GM21723 (cell line): ENCODE results near the gene ICAM1.
"Not testable (repeated sequence)": the region's sequence is repeated elsewhere in the genome, so short reads cannot be mapped to it uniquely, and the experiment has no call there.

Experiments used
- ATAC-seq: cut with Tn5 transposase; IDR thresholded peaks from one replicate; pipeline ENCODE4 v1.9.1; 2021; ENCODE audit warnings: mild to moderate bottlenecking, moderate library complexity; ENCODE audit not compliant: unreplicated experiment

ICAM1 gene

DNA sequence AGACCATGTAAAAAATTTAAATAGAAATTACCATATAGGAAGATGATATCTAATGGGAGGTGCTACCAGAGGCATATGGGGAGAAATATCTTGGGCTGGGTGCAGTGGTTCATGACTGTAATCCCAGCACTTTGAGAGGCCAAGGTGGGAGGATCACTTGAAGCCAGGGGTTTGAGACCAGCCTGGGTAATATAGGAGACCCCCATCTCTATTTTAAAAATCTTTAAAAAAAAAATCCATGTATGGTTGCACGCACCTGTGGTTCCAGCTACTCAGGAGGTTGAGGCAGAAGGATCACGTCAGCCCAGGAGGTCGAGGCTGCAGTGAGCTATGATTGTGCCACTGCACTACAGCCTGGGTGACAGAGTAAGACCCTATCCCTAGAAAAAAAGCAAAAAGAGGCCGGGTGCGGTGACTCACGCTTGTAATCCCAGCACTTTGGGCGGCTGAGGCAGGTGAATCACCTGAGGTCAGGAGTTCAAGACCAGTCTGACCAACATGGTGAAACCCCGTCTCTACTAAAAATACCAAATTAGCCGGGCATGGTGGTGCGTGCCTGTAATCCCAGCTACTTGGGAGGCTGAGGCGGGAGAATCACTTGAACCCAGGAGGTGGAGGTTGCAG lies 29.0 kb upstream of the ICAM1 start:
- not testable (repeated sequence) for ATAC-seq

GRCh38 chr19:10243606-10244005 lies 27.3 kb upstream of the ICAM1 start:
- ATAC-seq = no peak

DNA sequence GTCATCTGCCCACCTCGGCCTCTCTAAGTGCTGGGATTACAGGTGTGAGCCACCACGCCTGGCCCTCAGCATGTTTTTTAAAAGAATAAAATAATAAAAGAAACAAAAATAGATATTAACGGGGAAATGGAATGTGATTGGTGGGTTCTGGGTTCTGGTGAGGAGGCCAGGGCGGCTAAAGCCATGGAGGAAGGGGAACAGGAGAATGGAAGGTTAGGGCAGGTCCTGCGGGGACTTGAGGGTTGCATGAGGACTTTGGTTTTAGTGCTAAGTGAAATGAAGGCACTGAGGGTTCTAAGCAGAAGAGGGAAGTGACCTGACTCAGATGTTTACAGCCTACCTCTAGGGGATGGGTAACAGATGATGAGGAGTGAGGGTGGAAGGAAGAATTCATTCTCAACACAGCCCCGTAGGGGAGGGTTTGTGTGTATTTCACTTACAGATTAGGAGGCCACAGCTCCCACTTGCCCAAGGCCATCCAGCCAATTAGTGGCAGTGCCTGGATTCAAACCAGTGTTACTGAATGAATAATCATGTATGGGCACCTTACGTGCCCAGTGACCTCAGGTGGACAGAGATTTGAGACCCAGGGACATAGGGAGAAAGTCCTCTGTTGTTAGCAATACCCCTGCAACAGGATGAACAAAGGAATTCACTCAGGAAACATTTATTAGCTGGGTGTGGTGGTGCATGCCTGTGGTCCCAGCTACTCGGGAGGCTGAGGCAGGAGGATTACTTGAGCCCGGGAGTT lies 25.6 kb upstream of the ICAM1 start:
- no peak for ATAC-seq

- no peak for ATAC-seq
These were observed 24.4 kb upstream of the ICAM1 start for GRCh38 chr19:10246511-10246910.

DNA sequence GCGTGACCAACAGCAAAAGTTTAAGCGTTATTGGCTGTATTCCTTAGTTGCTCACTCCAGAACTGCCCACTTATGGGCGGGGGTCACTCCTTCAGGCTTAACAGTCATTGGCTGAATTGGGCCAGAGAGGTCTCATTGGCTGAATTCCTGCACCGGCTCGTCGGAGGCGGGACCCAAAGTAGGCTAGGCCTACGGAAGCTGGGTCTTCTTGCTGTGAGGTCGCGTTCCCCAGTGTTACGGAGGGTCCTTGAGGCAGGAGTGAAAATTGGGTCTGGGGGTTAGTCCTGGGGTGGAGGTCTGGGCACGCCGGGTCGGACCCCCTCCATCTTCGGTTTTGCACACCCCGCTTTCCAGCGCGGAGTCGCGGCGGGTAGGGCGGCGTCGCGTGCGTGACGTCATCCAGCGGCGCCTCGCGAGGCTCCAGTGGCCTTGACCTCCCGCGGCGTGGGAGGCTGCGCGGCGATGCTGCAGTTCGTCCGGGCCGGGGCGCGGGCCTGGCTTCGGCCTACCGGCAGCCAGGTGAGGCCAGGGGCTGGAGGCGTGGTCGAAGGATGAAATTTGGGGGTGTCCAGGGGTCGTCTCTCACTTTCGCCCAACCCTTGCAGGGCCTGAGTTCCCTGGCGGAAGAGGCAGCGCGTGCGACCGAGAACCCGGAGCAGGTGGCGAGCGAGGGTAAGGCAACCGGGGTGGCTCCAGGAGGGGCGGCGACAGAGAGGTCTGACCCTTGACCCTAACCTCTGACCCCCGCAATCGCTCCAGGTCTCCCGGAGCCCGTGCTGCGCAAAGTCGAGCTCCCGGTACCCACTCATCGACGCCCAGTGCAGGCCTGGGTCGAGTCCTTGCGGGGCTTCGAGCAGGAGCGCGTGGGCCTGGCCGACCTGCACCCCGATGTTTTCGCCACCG lies 18.9 kb upstream of the ICAM1 start, which contains the start of gene MRPL4:
TSS of gene MRPL4 (plus strand) at position 423 of the 903 bp plus-strand sequence. CDS start at position 463, 40 bp downstream.
- ATAC-seq = peak; percentile 76

DNA sequence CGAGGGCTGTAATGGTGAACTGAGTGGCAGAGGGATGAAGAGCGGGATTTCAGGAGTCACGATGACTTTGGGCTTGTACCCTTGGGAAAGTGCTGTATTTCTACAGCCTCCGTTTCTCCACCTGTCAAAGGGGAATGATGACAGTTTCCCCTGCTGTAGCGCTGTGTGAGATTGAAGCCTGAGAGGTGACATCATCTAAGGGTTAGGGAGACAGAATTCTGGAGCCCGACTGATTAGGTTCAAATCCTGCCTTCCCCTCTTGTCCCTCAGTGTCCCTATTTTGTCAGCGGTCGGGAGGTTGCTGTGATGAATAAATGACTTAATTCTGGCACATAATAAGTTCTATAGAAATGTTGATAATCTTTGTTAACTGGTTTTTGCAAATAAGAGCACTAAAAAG lies 18.2 kb upstream of the ICAM1 start:
- ATAC-seq = no peak

DNA sequence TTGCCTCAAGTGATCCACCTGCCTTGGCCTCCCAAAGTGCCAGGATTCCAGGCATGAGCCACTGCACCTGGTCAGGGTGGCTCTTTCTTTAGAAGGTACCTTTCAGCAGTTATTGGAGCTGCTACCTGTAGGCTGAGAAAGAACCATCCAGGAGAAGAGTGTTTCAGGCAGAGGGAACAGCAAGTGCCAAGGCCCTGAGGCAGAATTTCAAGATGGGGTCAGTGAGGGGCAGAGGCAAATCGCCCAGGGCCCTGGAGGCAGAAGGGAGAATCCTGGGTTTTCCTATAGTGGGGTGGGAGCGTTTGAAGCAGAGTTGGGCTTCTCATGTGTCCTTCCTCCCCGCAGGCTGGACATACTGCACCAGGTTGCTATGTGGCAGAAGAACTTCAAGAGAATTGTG lies 16.7 kb upstream of the ICAM1 start:
- no peak for ATAC-seq

- no peak for ATAC-seq
These were observed 15.6 kb upstream of the ICAM1 start for GRCh38 chr19:10255358-10255757.

GRCh38 chr19:10256551-10256950 lies 14.4 kb upstream of the ICAM1 start:
- no peak for ATAC-seq

DNA sequence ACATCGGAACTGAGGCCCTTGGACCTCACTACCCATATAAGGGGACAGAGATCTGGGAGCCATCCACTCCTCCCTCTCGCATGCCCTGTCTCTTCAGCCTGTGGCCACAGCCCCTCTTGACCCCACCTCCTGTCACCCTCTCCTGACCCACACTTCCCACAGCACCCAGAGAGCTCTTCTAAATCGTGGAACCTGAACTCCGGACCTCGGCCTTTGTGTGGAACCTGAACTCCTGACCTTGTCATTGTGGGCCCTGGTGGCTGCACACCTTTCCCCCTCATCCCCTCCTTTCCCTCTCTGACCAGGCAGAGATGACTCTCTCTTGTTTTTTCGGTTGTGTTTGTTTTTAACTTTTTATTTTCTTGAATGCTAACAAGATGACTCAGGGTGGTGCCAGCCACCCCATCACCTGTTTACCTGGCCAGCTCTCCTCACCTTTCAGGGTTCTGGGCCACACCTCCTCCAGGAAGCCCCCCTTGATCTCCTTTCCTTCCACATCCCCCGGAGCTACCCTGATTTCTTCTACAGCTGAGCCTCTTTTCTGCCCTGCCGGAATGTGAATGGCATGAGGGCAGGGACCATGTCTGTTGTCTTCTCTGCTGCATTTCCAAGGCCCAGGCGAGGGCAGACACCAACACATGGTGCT lies 13.8 kb upstream of the ICAM1 start:
- ATAC-seq = no peak

GRCh38 chr19:10258080-10258710 lies 12.7 kb upstream of the ICAM1 start:
- no peak for ATAC-seq

DNA sequence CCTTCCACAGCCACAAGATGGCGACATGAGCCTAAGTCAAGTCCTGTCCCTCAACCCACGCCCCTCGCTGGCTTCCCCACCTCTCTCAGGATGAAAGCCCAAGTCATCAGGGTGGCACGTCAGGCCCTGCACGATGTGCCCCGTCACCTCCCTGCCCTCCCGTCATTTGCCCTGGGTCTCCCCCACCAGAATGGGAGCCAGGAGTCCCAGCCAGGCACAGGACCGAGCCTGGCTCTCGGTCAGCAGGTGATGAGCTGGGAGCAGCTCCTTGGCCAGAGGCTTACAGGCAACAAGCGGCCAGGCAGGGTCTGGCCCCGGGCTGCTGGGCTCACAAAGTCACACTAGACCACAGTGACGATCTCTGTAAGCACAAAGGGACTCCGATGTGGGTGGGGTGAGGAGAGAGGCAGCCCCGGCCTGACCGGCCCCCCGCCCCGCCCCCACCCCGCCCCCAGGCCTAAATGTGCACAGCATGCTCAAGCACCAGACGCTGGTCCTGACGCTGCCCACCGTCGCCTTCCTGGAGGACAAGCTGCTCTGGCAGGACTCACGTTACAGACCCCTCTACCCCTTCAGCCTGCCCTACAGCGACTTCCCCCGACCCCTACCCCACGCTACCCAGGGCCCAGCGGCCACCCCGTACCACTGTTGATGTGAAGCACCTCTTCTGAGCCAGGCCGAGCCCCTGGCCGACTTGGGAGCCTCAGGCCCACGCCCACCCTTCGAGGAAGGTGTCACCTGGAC lies 11.6 kb upstream of the ICAM1 start:
- no peak for ATAC-seq

DNA sequence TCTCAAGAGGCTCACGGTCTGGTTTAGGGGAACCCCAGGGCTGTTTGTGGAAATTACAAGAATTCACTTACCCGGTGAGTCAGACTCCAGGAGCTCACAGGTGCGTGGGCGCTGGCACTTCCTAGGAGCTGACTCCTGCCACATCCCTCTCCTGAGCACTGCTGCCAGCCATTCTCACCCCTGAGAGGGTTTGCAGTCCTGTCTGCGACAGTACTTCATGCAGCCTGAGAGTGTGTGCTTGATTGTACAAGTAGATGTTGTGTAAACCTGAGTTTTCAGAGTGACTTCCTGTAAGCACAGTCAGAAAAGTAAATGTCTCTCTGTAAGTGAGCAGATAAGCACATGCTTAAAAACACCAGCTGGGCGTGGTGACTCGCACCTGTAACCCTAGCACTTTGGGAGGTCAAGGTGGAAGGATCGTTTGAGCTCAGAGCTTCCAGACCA lies 10.8 kb upstream of the ICAM1 start:
- no peak for ATAC-seq

- ATAC-seq = no peak
These were observed 8.1 kb upstream of the ICAM1 start for GRCh38 chr19:10262771-10263170.

DNA sequence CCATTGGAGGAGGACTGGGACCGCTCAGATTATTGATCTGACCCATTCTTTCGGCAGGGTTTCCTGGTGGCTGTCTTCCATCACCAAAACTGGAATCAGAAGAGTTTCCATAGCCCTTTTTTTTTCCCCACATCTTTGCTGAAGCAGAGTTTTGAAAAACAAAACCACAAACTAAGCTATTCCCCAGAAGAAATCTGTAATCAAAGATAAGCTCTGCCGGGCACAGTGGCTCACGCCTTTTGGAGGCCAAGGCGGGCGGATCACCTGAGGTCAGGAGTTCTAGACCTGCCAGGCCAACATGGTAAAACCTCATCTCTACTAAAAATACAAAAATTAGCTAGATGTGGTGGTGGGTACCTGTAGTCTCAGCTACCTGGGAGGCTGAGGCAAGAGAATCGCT lies 4.2 kb upstream of the ICAM1 start:
- ATAC-seq = no peak

- no peak for ATAC-seq
These were observed 2.8 kb upstream of the ICAM1 start for GRCh38 chr19:10268071-10268470.

DNA sequence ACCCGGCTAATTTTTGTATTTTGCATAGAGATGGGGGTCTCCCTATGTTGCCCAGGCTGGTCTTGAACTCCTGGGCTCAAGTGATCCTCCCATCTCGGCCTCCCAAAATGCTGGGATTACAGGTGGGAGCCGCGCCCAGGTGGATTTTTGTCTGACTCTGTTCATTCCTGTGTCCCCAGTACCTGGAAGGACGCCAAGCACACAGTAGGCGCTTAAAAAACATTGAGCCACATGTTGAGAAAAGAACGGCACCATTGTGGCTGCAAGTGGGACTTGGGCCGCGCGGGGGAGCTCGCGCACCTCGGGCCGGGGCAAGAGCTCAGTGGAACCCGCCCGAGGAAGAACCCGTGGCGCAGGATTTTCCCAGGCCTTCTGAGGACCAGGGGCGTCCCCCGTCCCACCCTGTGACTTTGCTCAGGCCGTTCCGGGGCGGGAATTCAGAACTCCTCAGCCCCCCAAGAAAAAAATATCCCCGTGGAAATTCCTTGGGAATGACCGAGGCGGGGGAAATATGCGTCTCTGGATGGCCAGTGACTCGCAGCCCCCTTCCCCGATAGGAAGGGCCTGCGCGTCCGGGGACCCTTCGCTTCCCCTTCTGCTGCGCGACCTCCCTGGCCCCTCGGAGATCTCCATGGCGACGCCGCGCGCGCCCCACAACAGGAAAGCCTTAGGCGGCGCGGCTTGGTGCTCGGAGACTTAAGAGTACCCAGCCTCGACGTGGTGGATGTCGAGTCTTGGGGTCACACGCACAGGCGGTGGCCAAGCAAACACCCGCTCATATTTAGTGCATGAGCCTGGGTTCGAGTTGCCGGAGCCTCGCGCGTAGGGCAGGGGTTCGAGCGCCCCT lies 1.4 kb upstream of the ICAM1 start:
- ATAC-seq = peak; percentile 39

DNA sequence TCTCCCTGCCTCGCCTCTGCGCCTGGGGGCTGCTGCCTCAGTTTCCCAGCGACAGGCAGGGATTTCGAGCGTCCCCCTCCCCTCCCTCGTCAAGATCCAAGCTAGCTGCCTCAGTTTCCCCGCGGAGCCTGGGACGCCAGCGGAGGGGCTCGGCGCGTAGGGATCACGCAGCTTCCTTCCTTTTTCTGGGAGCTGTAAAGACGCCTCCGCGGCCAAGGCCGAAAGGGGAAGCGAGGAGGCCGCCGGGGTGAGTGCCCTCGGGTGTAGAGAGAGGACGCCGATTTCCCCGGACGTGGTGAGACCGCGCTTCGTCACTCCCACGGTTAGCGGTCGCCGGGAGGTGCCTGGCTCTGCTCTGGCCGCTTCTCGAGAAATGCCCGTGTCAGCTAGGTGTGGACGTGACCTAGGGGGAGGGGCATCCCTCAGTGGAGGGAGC lies 722 bp upstream of the ICAM1 start:
- ATAC-seq = peak; percentile 44

DNA sequence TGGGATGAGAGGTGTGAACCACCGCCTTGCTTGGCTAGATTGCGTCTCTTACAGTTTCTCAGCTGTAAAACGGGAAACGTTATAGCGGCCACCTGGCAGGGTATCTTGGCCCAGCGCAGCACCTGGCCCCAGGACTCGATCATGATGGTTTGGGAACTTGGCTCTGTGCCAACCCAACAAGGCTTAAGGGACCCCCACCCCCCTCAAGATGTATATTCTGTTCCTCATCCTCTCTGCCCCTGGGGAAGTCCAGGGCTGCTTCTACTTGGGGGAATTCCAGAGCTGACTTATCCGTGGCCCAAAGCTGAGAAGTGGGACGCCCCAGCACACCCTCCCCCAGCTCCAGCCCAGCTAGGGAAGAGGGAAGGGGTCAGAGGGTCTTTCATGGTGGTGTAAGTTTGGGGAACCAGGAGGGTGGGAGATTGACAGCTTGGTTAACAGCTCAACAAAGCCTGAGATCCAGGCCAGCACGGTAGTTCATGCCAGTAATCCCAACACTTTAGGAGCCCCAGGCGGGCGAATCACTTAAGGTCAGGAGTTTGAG lies 695 bp downstream of the ICAM1 start:
- peak; percentile 29 for ATAC-seq
